Stimulated activated naive CD8-positive, alpha-beta T cell treated with anti-CD3 and anti-CD28 coated beads, Interleukin-15, Interleukin-2, amounts not matched to agents 100 U/mL and 50 U/mL, for 24 hours (primary cell): ENCODE results near the gene TMPRSS6.

Experiments
- ATAC-seq: fragments of 150-1000 bp; cut with Tn5 transposase; one replicate; pipeline ENCODE4 v1.10.0; 2021
- DNase-seq: peaks from one replicate; pipeline ENCODE4 v3.0.0; 2021

TMPRSS6 gene

GRCh38 chr22:37051391-37052385 lies 57.8 kb downstream of the TMPRSS6 start, which contains the start of gene KCTD17:
TSS of gene KCTD17 (plus strand) at chr22:37051742. CDS start at chr22:37051761, 19 bp downstream.
- peak; percentile 99 for ATAC-seq
- DNase-seq, result peak; percentile 84

- DNase-seq (no peak), ATAC-seq (no peak)
Observed at GRCh38 chr22:37050913-37051312, 58.6 kb downstream of the TMPRSS6 start.

- DNase-seq (no peak), ATAC-seq (no peak)
Observed at GRCh38 chr22:37049224-37049623, 60.3 kb downstream of the TMPRSS6 start.

- ATAC-seq (no peak), DNase-seq (no peak)
Observed at GRCh38 chr22:37048133-37048532, 61.4 kb downstream of the TMPRSS6 start.

GRCh38 chr22:37047006-37047405 lies 62.5 kb downstream of the TMPRSS6 start:
- DNase-seq, result no peak
- no peak for ATAC-seq

GRCh38 chr22:37046589-37046988 lies 62.9 kb downstream of the TMPRSS6 start:
- ATAC-seq (no peak), DNase-seq (no peak)

GRCh38 chr22:37045958-37046357 lies 63.6 kb downstream of the TMPRSS6 start:
- DNase-seq, result no peak

GRCh38 chr22:37044634-37045625 lies 64.6 kb downstream of the TMPRSS6 start:
- ATAC-seq, result peak; percentile 81

More at GRCh38 chr22:37045958-37046357, 63.6 kb downstream of the TMPRSS6 start:
- ATAC-seq, result no peak

GRCh38 chr22:37043828-37044538 lies 65.5 kb downstream of the TMPRSS6 start:
- ATAC-seq (peak; percentile 74), DNase-seq (peak; percentile 67)

More at GRCh38 chr22:37044634-37045625, 64.6 kb downstream of the TMPRSS6 start:
- no peak for DNase-seq

GRCh38 chr22:37043209-37043827 lies 66.2 kb downstream of the TMPRSS6 start:
- ATAC-seq, result no peak
- DNase-seq, result no peak

GRCh38 chr22:37039466-37039865 lies 70.0 kb downstream of the TMPRSS6 start:
- ATAC-seq (no peak), DNase-seq (no peak)

GRCh38 chr22:37037669-37038068 lies 71.8 kb downstream of the TMPRSS6 start:
- DNase-seq (no peak), ATAC-seq (no peak)

GRCh38 chr22:37036655-37037377 lies 72.7 kb downstream of the TMPRSS6 start:
- ATAC-seq, result no peak
- DNase-seq, result no peak

- ATAC-seq, result no peak
- DNase-seq, result no peak
Observed at GRCh38 chr22:37033605-37034430, 75.7 kb downstream of the TMPRSS6 start.

- ATAC-seq (no peak), DNase-seq (no peak)
Observed at GRCh38 chr22:37032535-37033460, 76.7 kb downstream of the TMPRSS6 start.

GRCh38 chr22:37032134-37032534 lies 77.4 kb downstream of the TMPRSS6 start:
- ATAC-seq (no peak), DNase-seq (no peak)

- DNase-seq (no peak), ATAC-seq (peak; percentile 19)
Observed at GRCh38 chr22:37030560-37031281, 78.8 kb downstream of the TMPRSS6 start.
